ENCODE measurements around the gene GRAMD4.

The GRAMD4 gene

DNA sequence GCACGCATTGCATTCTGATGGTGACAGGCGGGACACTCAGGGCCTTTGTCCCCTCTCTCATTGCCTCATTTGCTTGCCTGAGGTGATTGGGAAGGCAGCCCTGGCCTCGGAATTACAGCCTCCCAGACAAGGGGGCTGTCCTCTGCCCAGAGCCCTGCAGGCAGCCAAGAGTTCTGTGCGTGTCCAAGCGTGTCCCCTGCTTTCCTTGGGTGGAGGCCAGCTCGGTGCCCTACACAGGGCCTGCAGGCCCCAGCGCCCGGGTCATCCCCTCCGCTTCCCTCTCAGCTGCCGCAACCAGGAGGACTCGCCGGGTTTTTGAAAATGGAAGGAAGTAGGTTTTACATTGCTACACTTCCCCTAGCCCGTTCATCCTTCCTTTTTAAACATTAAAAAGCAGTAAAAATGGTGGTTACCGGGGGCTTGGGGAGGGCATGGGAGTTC lies 1.9 kb downstream of the GRAMD4 start:
- DNase-seq: no peak

DNA sequence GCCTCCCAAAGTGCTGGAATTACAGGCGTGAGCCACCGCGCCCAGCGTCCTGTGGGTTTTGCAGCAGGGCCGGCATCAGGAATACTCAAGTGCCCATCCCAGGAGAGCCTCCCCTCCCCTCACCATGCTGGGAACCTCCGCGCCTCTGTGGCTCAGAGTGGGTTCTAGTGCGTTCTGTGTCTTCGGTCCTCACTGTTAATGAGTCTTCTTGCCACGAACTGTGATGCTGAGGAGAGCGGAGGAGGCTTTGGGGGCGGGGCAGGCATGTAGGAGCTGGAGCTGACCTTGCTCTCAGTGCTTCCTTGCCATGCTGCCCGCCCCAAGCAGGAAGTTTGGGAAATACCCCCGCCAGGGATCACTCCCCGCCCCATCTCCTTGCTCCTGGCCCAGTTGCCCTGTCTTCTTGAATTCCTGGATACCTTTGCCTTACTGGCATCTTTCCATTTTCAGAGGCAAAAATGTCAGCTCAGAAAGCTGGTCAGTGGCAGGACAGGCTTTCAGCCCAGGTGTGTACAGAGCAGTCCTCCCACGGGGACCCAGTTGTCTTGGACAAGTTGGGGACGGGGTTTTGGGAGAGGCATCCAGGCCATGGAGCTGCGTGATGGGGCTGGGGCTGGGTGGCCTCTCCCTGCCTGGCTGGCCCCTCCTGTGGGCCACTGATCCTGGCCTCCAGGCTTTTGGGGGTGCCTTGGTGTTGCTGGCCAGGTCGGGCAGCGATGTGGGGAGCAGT lies 5.1 kb downstream of the GRAMD4 start:
- no peak for DNase-seq

DNA sequence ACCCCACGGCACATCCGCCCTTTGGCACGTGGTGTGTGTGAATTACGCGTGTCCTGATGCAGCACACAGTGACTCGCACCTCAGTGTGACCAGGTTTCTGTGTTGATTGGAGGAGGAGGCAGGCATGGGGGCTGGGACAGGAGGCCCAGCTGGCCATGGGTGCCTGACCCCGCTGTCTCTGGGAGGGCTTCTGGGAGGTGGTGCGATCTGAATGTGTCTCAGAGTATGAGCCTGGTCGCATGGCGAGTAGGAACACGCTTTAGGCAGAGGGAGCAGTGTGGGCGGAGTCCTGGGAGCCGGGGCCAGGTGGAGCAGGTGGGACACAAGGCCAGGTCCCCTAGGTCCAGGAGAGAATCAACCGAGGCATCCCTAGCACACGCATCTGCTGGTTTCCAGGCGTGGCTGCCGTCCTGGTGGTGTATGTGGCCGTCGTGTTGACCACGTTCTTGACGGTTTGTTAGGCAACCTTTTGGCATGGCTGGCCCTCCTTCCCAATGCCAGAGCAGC lies 5.7 kb downstream of the GRAMD4 start:
- DNase-seq: no peak

DNA sequence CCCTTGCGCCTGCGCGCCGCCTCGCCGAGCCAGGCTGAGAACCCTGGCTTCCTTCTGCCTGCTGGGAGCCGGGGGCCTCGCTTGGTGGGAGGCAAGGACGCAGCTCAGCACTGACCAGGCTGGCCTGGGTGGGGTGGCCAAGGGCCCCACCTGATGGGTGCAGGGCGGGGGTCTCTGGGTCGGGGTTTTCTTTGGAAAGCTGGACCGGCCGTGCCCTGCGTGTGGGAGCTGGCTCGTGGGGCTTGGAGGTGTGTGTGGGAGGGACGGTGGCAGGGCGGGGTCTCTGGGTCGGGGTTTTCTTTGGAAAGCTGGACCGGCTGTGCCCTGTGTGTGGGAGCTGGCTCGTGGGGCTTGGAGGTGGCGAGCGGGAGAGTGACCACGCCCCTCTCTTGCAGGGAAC lies 6.2 kb downstream of the GRAMD4 start:
- no peak for DNase-seq

DNA sequence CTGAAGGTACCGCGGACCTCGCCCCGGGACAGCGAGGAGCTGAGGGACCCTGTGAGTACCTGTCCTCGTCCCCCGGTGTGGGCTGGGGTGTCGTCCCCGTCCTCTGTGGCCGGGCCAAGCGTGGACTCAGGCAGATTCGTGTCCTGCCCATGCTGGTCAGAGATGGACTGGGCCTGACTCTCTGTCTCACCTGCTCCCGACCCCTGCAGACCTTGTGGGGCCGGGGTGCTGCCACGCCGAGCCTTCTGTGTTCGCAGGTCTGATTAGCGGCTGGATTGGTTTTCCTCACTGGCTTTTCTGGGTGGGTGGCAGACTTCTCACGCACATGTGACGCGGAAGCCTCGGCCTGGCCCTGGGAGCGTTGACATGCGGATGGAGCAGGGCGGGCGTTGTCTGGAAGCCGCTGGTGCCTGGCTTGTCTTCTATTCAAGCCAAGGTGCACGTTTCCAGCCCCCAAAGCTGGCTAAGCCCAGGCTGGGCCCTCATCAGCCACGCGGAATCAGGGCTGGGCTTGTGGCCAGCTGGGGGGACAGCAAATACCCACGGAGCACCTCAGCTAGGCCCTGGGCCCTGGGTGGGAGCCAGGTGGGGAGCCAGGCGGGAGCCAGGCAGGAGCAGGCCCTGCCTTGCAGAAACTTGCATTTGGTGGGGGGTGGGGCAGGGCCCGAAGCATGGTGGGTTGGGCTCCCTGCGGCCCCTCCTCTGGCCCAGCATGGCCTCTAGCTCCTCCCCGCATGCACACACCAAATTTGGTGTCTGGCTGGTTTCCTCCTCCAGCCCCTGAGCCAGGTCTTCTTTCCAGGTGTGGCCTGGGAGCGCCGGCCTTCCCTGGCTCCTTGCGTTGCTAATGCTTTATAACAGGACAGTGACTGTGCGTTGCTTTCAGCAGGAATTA lies 7.0 kb downstream of the GRAMD4 start:
- no peak for DNase-seq

DNA sequence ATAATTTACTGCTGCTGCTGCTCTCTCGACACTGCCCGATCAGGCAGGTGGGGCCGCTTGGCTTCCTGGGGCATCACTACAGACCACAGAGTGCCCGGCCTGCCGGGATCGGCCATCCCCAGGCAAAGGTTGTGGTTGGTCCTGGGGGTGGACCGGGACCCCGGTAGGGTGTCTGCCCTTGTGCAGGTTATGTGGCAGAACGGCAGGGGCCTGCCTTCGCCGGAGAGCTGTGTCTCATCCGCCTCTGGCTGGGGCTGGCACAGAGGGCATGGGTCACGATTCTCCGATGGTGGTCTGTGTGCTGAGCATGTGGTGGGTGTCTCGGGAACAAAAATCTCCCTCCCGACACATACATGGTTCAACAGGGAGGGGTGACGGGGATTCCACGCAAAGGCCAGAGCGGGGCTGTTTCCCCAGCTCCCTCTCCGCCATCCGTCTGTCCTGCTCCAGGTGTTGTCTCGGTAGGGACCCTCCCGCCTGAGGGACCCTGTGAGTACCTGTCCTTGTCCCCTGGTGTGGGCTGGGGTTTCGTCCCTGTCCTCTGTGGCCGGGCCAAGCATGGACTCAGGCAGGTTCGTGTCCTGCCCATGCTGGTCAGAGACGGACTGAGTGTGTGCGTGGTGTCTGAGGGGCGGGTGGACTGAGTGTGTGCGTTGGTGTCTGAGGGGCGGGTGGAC lies 7.8 kb downstream of the GRAMD4 start:
- DNase-seq: no peak

DNA sequence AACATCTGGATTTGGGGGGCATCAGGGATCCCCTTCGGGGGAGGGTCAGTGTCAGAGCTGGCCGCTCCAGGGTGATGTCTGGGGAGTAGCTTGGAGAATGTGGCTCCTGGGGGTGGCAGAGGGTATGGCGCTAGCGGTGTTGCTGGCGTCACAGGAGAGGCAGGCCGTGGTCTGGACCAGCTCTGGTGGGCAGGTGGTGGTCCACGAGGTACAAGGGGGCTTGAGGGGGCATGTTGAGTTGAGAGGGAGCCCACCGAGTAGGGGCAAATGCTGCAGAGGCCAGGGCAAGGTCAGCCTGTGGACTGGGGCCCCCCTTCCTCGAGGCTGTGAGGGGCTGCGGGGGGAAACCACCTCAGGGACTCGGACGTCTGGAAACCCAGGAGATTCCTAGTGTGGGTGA lies 8.6 kb downstream of the GRAMD4 start:
- DNase-seq: no peak

DNA sequence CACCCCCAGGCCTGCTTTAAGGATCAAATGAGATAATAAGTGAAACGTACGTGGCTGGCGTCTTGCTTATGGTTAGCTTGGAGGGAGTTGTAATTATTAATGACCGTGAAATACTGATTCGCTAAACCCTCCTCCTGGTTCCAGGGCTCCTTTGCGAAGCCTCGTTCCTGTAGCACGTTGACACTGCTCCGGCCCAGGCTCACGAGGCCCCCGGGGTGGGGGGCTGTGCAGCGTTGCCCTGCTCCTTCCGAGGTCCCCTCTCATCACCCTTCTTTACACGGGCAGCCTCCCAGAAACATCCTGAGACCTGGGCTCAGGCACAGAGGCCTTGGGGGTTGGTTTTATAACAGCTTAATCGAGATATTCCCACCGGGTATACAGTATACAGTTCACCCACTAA lies 9.1 kb downstream of the GRAMD4 start:
- DNase-seq: no peak

DNA sequence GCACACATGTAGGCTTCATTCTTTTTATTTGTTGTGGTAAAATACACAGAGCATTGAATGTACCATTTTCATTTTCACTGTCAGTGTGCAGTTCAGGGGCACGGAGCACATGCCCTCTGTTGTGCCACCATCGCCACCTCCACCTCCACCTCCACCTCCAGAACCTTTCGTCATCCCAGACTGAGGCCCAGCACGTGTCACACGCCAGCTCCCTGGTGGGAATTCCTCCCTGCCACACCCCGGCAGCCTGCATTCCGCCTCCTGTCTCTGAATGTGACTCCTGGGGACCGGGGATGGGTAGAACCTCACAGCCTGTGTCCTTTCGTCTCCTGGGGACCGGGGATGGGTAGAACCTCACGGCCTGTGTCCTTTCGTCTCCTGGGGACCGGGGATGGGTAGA lies 10.9 kb downstream of the GRAMD4 start:
- DNase-seq: no peak

DNA sequence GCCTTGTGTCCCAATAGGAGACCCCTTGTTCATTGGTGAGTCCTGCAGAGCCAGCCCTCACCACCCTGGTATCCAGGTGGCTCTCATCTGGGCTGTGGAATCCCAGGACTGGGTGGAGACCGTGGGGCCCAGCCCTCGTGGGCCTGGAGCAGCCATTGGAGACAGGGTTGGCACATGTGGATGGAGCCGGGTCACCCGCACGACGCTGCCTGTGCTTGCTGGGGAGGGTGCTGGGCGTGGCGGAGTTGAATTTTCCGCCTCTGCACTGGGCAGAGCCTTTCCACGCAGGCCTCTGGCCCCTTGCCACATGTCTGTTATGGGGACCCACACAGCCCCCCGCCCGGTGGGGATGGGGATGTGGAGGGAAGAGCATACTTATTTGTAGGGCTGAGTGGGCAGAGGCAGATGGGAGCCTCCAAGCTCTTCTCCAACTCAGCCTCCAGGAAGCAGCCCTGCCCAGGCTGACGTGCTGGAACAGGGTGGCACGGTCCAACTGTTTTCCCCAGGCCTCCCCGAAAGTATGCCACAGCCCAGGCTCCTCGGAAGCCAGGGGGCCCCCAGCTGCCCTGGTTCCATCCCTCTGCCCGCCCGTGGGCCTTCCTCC lies 12.6 kb downstream of the GRAMD4 start:
- DNase-seq: no peak

DNA sequence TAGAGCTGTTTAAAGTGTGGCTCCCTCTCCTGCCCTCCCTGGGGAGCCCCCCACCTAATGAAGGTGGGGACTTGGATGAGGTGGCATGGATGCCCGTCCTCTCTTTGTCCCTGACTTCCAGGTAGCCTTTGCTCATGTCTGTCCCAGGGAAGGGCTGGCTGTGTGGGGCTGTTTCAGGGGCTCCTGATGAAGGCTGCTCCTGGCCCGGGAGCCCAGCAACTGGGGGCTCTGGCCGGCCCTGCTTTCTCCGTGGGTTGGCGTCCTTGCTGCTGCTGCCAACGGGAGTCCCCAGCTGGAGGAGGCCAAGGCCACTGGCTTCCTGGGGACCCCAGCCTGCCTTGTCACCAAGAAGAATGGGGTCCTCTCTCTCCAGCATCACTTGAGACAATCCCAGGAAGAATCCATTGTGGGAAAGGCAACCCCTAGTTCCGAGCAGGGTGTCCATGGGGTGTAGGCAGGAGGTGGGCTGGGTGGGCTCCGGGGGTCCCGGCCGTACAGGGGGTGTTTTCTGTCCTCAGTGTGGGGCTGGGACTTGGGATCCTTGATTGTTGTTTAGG lies 13.2 kb downstream of the GRAMD4 start:
- no peak for DNase-seq

DNA sequence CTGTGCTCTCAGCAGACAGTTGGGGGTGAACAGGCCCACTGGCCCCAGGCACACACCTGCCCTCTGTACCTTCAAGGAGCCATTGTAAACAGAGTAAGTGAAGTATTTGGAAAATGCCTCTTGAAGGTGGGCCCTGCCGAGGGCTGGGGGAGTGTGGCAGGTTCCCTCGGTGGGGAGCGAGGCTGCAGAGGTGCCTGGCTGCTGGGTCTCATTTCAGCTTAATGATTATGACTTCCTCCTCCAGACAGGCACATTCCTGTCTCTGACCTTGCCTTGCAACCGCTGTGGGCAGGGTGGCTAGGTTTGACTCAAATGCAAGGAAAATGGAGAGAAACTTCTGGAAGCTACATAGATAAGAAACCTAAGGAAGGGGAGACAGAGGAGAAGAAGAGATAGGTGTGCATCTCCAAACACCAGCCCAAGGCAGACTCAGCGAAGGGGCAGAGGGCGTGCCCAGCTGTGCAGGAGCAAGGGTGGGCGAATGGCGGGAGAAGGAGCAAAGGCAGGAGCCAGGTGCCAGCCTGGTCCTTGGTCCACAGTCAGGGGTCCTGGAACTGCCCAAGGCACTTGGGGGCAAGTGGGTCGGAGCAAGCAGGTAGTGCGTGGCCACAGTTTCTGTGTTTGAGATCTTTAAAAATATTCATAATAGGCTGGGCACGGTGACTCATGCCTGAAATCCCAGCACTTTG lies 14.0 kb downstream of the GRAMD4 start:
- no peak for DNase-seq

DNA sequence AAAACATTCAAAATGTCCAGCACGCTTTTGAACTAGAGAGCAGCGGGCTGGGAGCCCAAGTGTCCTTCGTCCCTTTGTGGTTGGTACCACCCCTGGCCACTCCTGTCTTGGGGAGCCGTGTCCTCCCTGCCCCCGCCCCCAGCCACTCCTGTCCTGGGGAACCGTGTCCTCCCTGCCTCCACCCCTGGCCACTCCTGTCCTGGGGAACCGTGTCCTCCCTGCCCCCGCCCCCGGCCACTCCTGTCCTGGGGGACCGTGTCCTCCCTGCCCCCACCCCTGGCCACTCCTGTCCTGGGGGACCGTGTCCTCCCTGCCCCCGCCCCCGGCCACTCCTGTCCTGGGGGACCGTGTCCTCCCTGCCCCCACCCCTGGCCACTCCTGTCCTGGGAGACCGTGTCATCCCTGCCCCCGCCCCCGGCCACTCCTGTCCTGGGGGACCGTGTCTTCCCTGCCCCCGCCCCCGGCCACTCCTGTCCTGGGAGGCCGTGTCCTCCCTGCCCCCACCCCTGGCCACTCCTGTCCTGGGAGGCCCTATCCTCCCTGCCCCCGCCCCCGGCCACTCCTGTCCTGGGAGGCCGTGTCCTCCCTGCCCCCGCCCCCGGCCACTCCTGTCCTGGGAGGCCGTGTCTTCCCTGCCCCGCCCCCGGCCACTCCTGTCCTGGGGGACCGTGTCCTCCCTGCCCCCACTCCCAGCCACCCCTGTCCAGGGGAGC lies 14.9 kb downstream of the GRAMD4 start:
- DNase-seq: peak; percentile 43

DNA sequence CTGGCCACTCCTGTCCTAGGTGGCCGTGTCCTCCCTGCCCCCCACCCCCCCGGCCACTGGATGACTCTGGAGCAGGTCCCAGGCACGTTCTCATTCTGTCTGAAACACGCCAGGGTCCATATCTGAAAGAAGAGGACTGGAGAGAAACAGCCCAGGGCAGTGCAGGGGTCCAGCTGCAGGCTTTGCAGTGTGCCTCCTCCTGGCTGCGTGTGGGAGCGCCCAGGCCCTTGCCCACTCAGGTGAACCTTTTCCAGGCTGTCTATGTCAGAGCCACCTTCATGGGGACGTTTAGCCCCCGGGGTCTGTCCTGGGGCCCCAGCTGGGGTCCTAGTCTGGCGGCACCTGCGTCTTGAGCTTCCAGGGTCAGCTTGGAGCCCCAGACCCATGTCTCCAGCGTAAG lies 15.6 kb downstream of the GRAMD4 start:
- no peak for DNase-seq

DNA sequence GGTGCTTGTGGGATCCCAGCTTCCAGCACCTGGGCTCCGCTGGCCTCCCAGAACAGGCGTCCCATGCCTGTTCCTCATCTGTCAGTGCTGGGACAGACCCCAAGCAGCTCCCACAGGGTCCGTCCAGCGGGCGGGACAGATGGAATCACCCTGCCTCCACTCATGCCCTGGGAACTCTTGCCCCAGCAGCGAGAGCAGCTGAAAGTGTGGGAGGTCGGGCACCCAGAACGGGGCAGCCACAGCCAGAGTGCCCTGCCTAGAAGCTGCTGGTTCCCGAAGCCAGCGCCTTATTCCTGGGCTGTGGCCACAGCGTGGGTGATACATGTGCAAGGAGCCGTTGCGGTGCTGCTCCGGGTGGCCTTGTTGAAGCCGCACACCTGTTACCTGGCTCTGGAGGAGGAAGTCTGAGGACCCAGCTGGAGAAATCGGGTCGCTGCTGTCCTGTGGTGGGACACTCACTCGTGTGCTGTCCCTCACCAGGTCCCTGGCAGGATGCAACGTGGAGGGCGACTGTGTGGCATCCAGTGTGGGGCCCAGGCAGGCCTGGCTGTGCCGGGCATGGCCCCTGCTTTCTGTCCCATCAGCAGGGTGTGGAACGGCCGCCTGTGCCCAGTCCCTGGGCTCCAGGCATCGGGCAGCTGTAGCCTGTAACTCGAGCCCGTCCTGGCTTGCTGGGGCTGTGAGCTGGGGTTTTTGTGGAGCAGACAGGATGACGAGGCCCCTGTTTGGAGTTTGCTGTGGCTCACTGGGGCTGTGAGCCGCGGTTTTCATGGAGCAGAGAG lies 16.2 kb downstream of the GRAMD4 start:
- no peak for DNase-seq

DNA sequence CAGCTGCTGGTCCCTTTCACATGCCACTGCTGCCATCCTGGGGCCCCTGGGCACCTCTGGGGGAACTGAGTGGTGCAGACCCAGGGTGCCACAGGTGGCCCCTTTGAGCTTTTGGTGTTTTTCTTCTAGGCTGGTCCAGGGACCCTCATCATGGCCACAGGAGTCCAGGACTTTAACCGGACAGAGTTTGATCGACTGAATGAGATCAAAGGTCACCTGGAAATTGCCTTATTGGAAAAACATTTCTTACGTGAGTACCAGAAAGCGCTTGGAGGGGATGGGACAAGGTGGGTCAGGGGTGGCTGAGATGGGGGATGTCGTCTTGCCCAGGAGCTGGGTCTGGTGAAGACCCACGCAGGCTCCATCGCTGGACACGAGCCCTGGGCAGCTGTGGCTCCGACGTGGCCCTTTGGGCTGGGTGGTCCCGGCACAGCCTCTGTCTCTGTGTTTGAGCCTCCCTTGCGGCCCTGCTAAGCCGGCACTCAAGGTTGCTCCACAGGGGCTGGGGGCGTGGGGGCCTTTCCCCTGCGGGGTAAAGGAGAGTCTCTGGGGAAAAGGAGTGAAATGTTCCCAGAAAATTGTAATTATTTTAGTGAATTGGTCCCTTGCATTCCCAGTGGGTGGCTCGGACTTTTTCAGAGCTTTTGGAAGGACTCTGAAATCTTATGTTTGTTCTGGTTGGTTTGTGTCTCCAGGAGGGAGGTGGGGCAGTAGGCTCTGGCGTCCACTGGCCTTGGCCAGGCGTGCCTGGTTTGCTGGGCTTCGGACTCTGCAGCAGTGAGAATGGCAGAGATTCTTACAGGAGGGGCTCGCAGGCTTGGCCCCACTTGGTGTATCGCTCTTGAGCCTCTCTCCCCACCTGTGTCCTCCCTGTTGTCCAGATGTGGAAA lies 17.8 kb downstream of the GRAMD4 start:
- DNase-seq: no peak

DNA sequence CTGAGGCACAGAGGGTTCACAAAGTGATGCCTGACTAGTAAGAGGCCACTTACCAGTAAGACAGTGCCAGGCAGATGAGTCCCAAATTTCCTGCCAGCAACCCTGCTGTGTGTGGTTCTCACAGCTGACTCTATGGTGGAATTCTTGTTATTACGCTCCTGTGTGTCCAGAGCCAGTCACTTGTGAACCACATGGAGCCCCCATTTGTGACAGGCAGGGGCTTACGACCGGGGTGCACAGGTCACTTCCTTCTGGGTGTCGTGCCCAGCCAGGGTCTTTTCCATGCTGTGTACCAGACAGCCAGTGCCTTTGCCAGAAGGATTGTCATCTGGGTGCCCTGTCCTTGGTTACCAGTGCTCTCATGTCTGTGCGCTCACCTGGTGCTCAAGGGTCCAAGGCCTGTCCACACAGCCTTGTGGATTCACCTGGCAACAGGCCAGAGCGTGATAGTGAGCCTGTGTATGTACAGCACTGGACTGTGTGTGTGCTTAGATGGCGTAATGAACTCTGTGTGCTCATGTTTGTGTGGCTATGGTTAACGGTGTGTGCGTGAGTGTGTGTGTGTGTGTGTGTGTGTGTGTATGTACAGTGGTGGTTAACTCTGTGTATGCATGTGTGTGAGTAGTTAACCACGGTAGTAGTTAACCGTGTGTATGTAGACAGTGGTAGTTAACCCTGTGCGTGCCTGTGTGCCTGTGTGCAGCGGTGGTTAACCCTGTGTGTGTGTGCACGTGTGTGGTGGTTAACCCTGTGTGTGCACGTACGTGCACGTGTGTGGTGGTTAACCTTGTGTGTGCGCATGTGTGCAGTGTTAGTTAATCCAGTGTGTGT lies 18.6 kb downstream of the GRAMD4 start:
- no peak for DNase-seq

DNA sequence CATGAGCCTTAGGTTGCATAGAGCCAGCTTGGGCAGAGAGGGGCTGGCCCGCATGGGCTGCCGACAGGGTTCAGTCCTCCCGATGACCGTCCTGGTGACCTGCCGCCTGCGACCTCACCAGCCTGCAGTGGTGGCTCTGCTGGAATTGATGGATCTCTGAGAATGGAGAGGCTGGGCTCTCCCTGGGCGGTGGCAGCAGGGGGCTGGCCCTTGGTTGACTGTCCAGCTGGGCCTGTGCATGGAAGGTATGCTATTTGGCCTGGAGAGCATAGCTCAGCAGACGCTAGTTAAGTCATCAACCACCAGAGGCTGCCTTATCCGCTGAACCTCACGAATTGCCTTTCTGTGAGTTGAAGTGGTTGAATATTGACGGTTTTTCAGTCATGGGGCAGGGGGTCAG lies 19.7 kb downstream of the GRAMD4 start:
- no peak for DNase-seq

Measured in EL (cell line).